ENCODE data around the gene PSME3.

The PSME3 gene

DNA sequence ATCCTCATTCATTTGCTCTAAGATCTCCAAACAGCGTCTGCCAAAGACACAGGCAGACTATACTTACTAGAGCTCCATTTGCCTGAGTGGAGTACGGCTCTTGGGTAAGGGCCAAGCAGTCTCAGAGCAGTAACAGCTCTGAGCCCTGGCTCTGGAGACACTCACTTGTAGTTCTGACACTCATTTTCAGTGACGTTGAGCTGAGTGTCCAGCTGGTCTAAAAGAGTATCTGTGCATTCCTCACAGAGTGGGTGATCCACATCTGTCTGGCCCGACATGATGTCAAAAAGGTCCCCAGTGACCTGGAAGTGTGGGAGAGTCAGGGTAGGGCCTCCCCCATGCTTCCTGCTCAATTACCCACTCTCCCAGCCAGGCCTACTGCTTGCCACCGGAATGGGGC is 14.8 kb upstream of the PSME3 start:
- no peak for DNase-seq

DNA sequence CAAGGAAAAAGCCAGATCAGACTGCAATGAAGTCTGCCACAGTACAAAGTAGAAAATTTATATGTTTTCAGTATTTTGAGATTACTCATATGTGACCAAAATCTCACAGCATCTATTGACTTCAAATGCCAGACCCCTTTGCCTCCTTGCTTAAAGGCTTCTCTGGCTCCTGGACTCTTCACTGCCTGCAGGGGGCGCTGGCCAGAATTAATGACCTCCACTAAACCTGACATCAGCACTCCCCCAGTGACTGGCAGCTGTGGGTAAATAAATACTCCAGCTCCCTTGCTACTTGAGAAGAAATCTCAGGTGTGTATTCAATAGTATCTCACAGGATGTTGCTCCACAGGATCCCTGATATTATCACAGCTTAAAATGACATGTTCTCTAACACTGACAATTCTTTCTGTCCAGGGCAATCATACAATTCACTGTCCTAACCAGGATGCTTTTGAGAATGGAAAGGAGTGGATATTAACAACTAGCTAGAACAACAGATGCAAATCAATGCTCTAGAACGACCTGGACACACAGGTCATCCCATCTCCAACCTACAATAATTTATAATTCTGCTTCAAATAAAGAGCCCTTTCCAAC is 13.2 kb upstream of the PSME3 start:
- peak; percentile 38 for DNase-seq

DNA sequence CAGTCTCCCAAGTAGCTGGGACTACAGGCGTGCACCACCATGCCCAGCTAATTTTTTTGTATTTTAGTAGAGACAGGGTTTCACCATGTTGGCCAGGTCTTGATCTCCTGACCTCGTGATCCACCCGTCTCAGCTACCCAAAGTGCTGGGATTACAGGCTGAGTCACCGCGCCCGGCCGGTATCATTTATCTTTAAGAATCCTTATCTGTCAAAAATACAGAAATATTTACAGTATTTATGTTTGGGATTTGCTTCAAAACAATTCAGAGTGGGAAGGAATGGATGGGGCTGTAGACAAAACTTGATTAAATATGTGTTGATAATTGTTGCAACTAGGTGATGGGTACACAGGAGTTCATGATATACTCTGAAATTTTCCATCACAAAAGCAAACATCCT is 12.0 kb upstream of the PSME3 start:
- no peak for DNase-seq

DNA sequence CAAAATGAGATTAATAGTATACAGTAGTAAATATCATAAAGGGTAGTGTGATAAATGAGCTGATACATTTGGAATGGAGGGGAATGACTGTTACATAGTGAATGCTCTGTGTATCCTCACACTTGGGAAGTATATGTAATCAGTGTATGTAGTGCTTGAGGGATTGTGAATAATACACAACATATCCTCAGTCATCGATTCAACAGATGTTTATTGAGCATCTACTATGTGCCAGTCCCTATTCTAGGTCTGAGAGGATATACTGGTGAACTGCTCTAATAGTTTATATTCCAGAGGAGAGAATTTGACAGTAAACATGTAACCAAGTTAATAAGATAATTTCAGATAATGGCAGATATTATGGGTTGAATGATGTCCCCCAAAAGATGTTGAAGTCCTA is 5.7 kb upstream of the PSME3 start:
- DNase-seq, result no peak

DNA sequence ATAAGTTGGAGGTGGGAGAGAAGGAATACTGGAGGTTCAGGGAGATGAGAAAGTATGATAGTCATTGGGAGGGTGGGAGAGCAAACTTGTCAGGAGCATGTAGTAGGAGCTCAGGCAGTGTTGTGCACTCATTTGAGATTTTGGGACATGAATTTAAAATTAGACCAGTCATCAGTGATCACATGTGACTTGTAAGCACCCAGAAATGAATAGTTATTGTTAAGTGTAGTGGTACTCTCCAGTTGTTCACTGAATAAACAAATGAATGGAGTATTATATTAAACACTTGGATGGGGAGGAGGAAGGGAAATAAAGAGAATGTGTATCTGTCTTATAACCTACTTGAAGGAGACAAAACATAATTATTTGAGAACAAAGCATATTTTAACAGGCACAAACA is 2.2 kb upstream of the PSME3 start:
- no peak for DNase-seq

DNA sequence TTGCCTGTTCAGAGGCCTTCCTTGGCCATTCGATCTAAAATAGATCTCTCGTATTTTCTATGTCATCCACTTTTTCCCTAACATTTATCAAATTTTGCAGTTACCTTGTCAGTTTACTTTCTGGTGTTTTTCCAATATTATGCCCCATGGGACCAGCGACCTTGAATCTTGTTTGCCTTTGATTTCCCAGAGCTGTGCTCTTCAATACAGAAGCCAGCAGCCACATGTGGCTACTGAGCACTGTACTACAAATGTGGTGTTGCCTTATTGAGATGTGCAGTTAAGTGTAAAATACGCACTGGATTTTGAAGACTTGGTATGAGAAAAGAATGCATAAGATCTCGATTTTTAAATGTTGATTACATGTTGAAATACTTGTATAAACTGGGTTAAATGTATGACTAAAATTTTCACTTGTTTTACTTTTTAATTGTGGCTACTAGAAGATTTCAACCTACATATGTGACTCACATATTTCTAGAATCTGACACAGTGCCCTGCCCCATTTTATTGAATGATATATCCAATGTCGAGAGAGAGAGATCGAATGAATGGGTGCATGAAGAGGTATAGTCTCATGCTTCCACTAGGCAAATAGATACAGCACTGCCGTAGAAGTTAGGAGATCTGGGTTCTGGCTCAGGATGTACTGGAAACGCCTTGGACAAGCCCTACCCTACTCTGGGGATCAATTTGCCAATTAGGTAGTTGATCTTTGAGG is 824 bp upstream of the PSME3 start:
- no peak for DNase-seq

DNA sequence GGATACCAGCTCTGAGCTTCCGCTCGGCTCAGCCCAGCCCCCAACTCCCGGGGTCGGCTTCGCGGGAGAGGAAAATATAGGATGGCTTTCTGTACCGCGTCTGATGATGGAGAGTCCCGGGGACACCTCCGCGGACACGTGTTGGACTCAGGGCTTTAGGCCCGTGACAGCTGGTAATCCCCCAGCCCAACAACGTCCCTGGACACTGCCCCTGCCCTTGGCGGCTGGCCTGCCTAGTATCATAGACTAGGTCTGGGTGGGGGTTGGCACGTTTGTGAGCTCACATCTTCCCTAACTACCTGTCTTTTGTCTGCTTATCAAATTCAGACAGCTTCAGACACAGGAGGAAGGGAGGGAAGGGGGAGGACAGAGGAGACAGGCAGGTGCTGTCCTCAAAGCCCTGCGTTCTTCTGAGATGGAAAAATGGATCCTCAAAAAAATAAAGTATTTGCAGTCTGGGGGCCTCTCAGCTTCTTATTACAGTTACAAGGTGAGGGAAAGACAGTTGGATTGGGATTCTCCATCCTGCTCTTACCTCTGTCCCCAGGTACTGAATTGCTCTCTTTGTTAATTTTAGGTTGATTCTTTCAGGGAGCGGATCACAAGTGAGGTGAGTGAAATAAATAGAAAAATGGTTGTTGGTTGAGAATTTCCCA is 698 bp downstream of the PSME3 start:
- no peak for DNase-seq

DNA sequence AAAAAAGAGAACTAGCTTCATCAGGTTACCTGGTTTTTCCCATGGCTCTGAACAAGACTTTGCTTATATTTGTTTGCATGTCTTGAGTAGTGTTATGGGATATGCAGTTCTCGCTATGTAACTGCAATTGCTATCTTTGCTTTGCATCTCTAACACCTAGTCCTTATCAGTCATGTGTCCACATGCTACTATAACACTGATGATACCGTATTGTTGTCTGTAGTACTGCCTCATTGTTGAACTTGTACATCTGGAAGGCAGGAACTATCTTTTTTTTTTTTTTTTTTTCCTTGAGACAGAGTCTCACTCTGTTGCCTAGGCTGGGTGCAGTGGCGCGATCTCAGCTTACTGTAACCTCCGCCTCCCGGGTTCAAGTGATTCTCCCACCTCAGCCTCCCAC is 2.5 kb downstream of the PSME3 start:
- DNase-seq, result no peak

DNA sequence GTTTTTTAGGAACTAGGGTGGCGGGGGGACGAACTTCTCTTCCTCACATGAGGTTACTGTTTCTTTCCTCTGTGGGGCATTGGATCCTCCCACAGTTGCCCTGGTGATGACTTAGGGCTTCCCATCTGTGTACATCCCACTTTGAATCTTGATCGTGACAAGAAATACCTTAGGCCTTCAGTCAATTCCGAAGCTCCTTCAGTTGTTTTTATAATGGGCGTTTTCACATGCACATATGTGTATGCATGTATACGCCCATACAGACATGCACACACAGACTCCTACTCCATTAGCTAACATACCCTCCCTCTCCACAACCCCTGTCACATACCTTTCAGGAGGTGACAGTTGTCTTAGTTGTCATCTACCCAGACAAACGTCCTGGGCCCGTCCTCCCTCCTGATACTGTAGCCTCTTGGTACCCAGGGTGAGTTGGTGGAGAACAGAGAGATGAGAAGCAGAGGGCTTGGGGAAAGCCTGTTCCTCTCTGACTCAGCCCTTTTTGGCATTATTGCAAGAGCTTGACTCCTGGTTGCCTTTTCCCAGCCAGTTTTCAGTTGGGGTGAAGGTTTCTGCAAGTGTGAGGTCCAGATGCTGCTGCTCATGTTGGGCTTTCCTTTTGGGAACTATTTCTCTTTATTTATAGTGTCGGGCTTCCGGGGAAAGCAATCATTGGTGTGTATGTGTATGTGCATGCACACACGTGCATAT is 8.9 kb downstream of the PSME3 start:
- DNase-seq, result no peak

DNA sequence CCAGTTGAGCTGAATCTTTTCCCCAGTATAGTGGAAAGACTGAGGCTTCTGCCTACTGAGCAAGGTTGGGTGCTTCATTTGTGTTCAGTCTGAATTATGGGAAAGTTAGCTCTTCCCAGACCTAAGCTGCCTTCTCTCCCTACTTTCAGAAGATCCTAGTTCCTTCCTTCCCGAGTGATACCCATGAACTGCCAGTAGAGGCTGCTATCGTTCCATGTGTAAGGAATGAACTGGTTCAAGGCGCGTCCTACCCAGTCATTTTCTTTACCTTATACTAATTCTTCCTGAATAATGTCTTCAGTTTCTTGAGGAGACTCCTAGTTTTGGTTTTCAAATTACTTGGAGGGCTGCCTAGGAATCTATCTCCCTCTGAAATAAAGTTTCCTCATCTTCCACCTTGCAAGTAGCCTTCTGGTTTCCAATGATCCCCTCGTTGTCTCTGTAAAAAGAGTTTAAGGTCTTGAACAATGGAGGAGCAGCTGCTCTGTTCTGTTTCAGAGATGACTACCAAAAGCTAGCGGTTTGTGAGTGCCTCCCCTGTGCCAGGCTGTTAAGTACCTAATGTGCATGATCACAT is 10.2 kb downstream of the PSME3 start:
- no peak for DNase-seq

DNA sequence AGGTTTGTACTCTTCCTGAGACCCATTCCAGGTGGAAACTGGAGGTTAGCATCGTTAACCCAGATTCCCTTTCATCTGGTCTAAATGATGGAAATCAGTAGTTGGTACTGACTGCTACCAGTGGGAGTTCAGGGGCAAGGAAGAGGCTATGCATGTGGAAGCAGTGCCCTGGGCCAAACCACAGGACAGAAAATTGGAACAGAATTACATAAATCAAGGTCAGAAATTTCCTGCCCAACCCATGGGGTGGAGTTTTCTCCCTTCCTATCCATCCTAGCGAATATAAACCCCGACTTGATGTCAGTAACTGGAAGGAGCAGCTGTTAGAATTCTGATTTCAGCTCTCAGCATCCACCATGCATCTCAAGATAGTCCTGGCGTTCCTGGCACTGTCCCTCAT is 11.1 kb downstream of the PSME3 start, which contains the start of gene AOC2:
AOC2 (plus strand) TSS at position 310 of the 400 bp plus-strand sequence; CDS start at position 357, 47 bp downstream.
- DNase-seq, result no peak

DNA sequence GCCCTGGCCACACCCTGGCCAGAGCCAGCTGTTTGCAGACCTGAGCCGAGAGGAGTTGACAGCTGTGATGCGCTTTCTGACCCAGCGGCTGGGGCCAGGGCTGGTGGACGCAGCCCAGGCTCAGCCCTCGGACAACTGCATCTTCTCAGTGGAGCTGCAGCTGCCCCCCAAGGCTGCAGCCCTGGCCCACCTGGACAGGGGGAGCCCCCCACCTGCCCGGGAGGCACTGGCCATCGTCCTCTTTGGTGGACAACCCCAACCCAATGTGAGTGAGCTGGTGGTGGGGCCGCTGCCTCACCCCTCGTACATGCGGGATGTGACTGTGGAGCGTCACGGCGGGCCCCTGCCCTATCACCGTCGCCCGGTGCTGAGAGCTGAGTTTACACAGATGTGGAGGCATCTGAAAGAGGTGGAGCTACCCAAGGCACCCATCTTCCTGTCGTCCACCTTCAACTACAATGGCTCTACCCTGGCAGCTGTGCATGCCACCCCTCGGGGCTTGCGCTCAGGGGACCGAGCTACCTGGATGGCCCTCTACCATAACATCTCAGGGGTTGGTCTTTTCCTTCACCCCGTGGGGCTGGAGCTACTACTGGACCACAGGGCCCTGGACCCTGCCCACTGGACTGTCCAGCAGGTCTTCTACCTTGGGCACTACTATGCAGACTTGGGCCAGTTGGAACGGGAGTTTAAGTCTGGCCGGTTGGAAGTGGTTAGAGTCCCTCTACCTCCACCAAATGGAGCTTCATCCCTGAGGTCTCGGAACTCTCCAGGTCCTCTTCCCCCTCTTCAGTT is 11.8 kb downstream of the PSME3 start:
- DNase-seq, result no peak

DNA sequence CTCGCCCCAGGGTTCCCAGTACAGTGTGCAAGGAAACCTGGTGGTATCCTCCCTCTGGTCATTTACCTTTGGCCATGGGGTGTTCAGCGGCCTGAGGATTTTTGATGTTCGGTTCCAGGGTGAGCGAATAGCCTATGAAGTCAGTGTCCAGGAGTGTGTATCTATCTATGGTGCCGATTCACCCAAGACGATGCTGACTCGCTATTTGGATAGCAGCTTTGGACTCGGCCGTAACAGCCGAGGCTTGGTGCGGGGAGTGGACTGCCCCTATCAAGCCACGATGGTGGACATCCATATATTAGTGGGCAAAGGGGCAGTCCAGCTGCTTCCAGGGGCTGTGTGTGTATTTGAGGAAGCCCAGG is 12.3 kb downstream of the PSME3 start:
- DNase-seq, result no peak

DNA sequence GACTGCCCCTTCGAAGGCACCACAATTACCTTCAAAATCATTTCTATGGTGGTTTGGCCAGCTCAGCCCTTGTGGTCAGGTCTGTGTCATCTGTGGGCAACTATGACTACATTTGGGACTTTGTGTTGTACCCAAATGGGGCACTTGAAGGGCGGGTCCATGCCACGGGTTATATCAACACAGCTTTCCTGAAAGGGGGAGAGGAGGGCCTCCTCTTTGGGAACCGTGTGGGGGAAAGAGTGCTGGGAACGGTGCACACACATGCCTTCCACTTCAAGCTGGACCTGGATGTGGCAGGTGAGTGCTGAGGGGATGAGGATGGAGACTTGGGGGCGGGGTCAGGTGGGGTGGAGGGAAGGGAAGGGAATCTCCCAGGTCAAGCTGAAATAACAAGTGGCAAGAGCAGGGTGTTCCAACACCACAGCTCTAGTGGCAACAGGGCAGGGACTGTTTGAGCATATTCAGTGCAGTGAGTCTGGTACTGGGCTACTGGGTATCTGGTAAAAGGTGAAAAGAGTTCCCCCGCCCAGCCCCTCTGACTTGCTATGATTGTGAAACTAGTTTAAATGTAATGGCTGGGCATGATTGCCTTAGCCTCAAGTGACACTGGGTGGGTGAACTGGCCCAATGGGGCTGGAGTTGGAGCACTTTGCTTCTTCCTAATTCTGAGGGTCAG is 12.9 kb downstream of the PSME3 start:
- DNase-seq, result no peak

DNA sequence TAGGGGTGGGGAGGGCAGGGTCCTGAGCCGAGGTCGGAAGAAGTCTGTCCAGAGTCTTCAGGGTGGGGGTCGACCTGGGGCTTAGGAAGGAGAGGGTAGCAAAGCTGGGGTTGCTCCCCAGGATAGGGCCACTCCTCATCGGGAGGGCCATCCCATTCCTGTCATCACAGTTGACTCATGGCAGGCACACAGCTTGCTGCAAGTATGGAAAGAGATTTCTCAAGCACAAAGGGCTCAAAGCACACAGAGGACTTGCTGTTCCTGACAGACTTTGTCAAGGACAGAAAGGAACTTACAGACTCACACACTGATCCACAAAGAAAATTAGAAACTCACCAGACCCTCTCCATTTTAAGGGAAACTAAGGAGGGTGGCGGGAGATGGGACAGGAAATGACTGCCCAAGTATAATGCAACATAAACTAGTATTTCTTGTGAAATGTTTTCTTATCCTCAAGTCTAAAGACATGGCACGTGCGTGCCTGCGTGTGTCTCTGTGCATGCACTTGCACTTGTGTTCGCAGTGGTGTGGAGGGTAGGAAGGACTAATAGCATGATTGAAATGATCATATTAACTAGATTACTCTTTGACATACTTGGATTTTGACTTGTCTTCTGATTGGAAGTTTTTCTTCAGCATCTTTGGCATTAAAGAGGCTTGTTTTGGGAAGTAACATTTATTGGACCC is 13.5 kb downstream of the PSME3 start:
- no peak for DNase-seq

DNA sequence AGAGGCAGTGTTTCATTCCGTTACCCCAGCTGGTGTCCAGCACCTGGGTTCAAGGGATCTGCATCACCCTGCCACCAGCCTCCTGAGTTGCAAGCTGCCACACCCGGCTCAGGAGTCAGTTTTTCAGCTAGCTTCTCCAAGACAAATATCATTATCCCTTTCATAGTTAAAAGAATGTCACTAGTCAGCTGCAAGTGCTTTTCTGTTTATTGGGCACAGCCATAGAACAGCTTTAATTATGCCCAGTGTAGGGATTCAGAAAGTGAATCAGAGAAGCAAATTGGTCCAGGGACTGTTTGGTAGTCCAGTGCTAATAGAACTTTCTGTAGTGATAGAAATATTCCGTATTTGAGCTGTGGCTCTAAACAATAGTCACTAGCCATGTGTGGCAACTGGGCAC is 14.9 kb downstream of the PSME3 start:
- DNase-seq, result no peak

DNA sequence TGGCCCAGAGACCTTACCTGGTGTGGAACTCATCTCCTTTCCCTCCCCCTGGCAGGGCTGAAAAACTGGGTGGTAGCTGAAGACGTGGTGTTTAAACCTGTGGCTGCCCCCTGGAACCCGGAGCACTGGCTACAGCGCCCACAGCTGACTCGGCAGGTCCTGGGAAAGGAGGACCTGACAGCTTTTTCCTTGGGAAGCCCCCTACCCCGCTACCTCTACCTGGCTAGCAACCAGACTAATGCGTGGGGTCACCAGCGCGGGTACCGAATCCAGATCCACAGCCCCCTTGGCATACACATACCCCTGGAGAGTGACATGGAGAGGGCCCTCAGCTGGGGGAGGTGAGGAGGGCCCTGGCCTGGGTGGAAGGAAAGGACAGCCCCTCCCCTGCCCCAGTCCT is 15.8 kb downstream of the PSME3 start:
- no peak for DNase-seq

DNA sequence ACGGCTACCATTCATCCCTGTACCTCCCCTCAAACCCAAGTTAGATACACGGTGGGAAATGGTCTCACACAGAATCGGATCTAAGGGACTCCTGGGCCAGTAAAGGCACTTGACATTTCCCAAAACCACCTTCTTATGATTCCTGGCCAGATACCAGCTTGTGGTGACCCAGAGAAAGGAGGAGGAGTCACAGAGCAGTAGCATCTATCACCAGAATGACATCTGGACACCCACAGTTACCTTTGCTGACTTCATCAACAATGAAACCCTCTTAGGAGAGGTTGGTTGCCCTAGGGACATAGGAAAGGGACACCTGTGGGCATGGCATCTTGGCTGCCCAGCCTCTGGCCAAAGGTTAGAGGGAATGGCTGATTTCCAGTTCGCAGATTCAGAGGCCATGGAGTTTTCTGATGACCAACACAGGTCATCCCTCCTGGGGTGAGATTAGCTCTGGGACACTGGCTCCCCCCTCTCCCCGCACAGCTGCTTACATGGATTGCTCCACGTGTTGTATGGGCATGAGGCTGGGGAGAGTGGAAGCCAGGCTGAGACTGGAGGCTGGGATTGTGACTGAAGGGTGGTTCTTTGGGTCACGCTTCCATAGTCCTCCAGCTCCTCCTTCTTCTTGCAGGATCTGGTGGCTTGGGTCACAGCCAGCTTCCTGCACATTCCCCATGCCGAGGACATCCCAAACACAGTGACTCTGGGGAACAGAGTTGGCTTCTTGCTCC is 16.4 kb downstream of the PSME3 start:
- DNase-seq, result no peak

DNA sequence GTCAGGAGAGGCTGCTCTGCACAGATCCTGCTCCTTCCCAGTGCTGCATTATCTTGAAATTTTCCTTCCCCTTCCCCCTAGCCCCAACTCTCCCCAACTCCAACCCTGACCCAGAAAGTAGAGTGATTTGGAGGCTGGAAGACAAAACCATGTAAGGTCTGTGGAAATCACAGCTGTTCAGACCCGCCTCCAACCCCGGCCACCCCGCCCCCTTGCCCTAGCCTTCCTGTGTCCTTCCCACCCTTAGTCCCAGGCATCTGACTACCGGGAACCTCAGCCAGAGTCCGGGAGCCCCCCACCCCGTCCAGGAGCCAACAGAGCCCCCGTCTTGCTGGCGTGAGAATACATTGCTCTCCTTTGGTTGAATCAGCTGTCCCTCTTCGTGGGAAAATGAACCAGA is 17.8 kb downstream of the PSME3 start, which contains the start of gene AOC3:
AOC3 (plus strand) TSS at position 246 of the 400 bp plus-strand sequence; CDS start at position 391, 145 bp downstream.
- DNase-seq, result no peak

All from SHP77 treated with DMSO at 0.1 percent for 48 hours (cell line).